ENCODE data around the gene ZFAND3. TPM values are rescaled to one million over a fixed set of nuclear protein-coding genes. Genes with fewer than 3 reads are reported as not detected.

Gene ZFAND3
- total RNA-seq, 1 donor from 2014 or later, result 32.7 TPM

DNA sequence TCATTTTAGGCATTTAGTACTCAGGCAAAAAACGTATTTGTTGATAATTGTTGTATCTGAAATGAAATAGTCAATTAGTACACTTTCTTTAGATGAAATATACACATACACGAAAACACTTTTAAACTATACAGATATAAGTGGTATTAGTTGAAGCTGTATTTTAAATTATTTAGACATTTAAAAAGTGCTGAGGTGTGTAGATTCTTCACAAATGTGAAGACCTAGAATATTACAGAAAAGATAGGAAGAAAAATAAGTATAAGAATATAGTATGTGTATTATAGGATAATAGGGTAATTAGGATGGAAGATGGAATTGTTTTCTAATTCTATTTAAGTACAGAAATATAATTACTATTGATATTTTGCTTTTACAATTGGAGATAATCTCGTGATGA lies 4.6 kb downstream of the ZFAND3 start:
- DNase-seq (ENCODE audit: low spot score in 2 of 2), result no peak

DNA sequence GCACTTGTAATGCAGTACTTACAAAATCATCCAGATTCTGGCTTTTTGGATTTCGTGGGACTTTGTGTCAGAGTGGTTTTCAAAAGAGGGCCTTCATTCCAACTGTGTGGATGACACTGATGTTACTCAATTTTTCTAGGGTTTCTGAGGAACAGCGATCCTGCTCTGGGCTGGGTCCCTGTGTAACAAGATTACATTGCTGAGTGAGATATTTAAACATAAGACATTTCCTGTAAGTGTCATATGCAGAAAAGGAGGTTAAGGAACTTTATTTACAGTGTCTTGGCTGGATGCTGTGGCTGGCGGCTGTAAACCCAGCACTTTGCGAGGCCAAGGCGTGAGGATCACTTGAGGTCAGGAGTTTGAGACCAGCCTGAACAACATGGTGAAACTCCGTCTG lies 6.7 kb downstream of the ZFAND3 start:
- Histone ChIP-seq H3K27me3 (no peaks in the 10 kb centered on the region), H3K36me3 (no peaks in the 10 kb centered on the region), H3K4me3 (no peak overlapping the region), H3K9me3 (no peaks in the 10 kb centered on the region), H3K27ac (no peak overlapping the region), H3K4me1 (peaks cover 0 to 59% of the 10 kb centered on the region in 2 donors)
- no peak for DNase-seq (ENCODE audit: low spot score in 2 of 2)
- no peak for TF ChIP-seq CTCF (IDR thresholded peaks at IDR 0.05)
- intact Hi-C loops (cut with DNase I), result no loop called here

More for the DNA sequence above, 4.6 kb downstream of the ZFAND3 start:
- no peaks in the 10 kb centered on the region for H3K27me3 ChIP-seq
- no peak overlapping the region for H3K27ac ChIP-seq
- H3K4me3 ChIP-seq, result no peak overlapping the region
- TF ChIP-seq CTCF (IDR thresholded peaks at IDR 0.05), result no peak
- peaks cover 0 to 52% of the 10 kb centered on the region in 2 donors for H3K4me1 ChIP-seq
- H3K9me3 ChIP-seq, result no peaks in the 10 kb centered on the region
- no peaks in the 10 kb centered on the region for H3K36me3 ChIP-seq
- intact Hi-C loops (cut with DNase I), result no loop called here

- Histone ChIP-seq H3K9me3 (no peaks in the 10 kb centered on the region), H3K27ac (no peak overlapping the region), H3K4me1 (peaks cover 0 to 56% of the 10 kb centered on the region in 2 donors), H3K27me3 (no peaks in the 10 kb centered on the region), H3K36me3 (no peaks in the 10 kb centered on the region), H3K4me3 (no peak overlapping the region)
- intact Hi-C loops (cut with DNase I), result no loop called here
- TF ChIP-seq CTCF (IDR thresholded peaks at IDR 0.05), result no peak
- no peak for DNase-seq (ENCODE audit: low spot score in 2 of 2)
Observed at GRCh38 chr6:37826993-37827392, 7.5 kb downstream of the ZFAND3 start.

DNA sequence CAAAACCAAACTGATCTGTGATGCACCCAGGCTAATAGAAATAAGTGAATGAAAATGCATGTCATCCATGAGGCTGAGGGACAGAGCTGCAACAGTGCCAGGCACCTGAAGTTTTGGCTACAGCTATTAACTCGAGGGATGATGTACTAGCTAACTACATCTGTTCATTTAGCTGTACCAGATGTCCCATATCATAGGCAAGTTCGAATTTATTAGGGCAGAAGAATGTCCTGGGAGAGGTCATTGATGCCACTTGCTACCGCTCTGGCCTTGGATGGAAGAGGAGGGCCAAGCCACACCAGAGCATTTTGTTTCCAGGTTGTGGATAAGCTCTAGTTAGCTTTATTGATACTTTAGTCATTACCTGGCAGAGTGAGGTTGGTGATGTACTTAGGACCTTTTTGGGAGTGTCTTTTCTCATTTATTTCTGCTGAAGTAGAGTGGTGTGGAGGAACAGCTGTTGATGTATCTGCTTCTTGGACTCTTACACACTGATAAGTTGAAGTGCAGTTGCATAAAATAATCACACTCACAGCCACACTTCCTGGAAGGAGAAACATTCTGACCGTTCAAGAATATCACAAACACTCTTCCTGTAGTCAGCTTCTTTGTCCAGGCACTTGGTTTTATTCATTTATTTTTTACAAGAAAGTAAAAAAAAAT lies 8.2 kb downstream of the ZFAND3 start:
- intact Hi-C loops (cut with DNase I), result no loop called here
- Histone ChIP-seq H3K4me3 (no peak overlapping the region), H3K9me3 (no peaks in the 10 kb centered on the region), H3K4me1 (peaks cover 0 to 49% of the 10 kb centered on the region in 2 donors), H3K27ac (no peak overlapping the region), H3K36me3 (no peaks in the 10 kb centered on the region), H3K27me3 (no peaks in the 10 kb centered on the region)
- TF ChIP-seq CTCF (IDR thresholded peaks at IDR 0.05), result no peak
- DNase-seq (ENCODE audit: low spot score in 2 of 2), result no peak

- no peak for DNase-seq (ENCODE audit: low spot score in 2 of 2)
- TF ChIP-seq CTCF (IDR thresholded peaks at IDR 0.05), result no peak
- H3K9me3 ChIP-seq, result no peaks in the 10 kb centered on the region
- H3K27me3 ChIP-seq, result no peaks in the 10 kb centered on the region
- no peaks in the 10 kb centered on the region for H3K36me3 ChIP-seq
- no peak overlapping the region for H3K4me3 ChIP-seq
- intact Hi-C loops (cut with DNase I), result no loop called here
- H3K27ac ChIP-seq, result no peak overlapping the region
- H3K4me1 ChIP-seq, result peaks cover 0 to 36% of the 10 kb centered on the region in 2 donors
Observed at GRCh38 chr6:37830225-37830624, 10.7 kb downstream of the ZFAND3 start.

GRCh38 chr6:37831457-37831856 lies 11.9 kb downstream of the ZFAND3 start:
- no peak for DNase-seq (ENCODE audit: low spot score in 2 of 2)
- Histone ChIP-seq H3K36me3 (no peaks in the 10 kb centered on the region), H3K27ac (no peak overlapping the region), H3K4me1 (peaks cover 0 to 31% of the 10 kb centered on the region in 2 donors), H3K27me3 (no peaks in the 10 kb centered on the region), H3K4me3 (no peak overlapping the region), H3K9me3 (no peaks in the 10 kb centered on the region)
- intact Hi-C loops (cut with DNase I), result no loop called here
- no peak for TF ChIP-seq CTCF (IDR thresholded peaks at IDR 0.05)

Measured in ascending aorta (tissue), 2 donors.